HUES64 (cell line): ENCODE results near the gene SUGT1.

Source experiments
- H3K27ac ChIP-seq: 2 replicates; pipeline ENCODE4 v1.7.0; 2013; ENCODE audit warnings: low read depth, low read length, inconsistent platforms
- H3K27me3 ChIP-seq: 2 replicates; pipeline ENCODE4 v1.6.1; 2013; ENCODE audit warnings: mild to moderate bottlenecking, low read length; ENCODE audit not compliant: insufficient read depth
- H3K36me3 ChIP-seq: 2 replicates; pipeline ENCODE4 v1.6.1; 2013; ENCODE audit warnings: mild to moderate bottlenecking, low read length; ENCODE audit not compliant: insufficient read depth
- H3K4me1 ChIP-seq: 2 replicates; pipeline ENCODE4 v1.6.1; 2013; ENCODE audit warnings: mild to moderate bottlenecking, low read length, moderate library complexity; ENCODE audit not compliant: insufficient read depth
- H3K4me3 ChIP-seq: 2 replicates; pipeline ENCODE4 v1.5.1; 2013; ENCODE audit warnings: mild to moderate bottlenecking, low read length, moderate library complexity
- H3K9ac ChIP-seq: 2 replicates; pipeline ENCODE4 v1.6.1; 2013; ENCODE audit warnings: mild to moderate bottlenecking, low read depth, low read length
- H3K9me3 ChIP-seq: 2 replicates; pipeline ENCODE4 v1.6.1; 2013; ENCODE audit warnings: low read depth, low read length; ENCODE audit not compliant: insufficient read depth
- WGBS: fragments of 150-250, 120-280 bp; methylation state at CpG from one replicate; pipeline ENCODE4 v1.1.7; 2013; ENCODE audit warnings: missing lambda C conversion rate; 5-methylcytosine and 5-hydroxymethylcytosine counted together

The SUGT1 gene

DNA sequence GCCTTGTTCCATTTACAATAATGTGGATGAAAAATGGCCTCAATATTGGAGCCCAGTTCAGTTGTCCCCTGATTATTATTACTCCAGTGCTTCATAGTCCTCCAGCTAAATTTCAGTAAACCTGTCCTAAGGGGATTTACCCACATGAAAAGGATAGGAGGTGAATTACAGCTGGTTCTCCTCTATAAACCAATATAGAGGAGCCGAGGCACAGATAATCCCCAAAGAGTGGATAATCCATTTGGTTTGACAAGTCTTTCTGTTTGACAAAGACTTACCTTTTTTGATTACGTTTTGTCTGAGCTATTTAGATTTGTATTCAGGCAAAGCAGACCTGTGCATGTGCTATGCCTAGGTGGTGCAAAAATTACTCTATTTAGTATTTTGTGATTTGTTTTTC is 84.3 kb downstream of the SUGT1 start:
- Histone ChIP-seq H3K27ac (peak overlapping the region; percentile 87; the same call in 1 of the 2 replicates), H3K36me3 (peaks cover 22% of the 10 kb centered on the region), H3K4me1 (peaks cover 40% of the 10 kb centered on the region), H3K27me3 (peaks cover 20% of the 10 kb centered on the region), H3K4me3 (peak overlapping the region; percentile 70; the same call in 1 of the 2 replicates), H3K9ac (no peak overlapping the region), H3K9me3 (no peaks in the 10 kb centered on the region)
- 67% methylated on average over 2 of the region's 2 CpGs for WGBS

DNA sequence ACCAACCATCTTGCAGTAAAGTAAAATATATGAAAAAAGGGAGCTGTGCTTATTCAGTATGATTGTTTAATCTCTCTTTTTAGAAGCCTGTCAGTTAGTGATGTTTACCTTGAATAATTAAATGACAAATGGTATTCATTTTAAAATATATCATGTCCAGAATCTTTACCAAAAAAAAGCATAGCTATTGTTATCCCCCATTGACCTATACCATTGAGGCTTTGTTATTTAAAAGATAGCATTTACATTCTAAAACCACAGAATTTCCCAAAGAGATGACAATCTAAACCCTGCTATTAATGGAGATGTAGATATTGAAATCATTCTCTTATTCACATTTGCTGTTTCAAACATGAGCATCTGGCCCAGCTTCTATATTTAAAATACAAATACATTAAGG is 84.8 kb downstream of the SUGT1 start:
- peak overlapping the region; percentile 87; the same call in 1 of the 2 replicates for H3K27ac ChIP-seq
- peaks cover 40% of the 10 kb centered on the region for H3K4me1 ChIP-seq
- H3K36me3 ChIP-seq = peaks cover 16% of the 10 kb centered on the region
- H3K9me3 ChIP-seq = no peaks in the 10 kb centered on the region
- H3K27me3 ChIP-seq = peaks cover 20% of the 10 kb centered on the region
- 0 out of 2 replicates have a peak overlapping the region, but pooled peaks have one; percentile 77 for H3K9ac ChIP-seq
- peak overlapping the region; percentile 70 for H3K4me3 ChIP-seq

DNA sequence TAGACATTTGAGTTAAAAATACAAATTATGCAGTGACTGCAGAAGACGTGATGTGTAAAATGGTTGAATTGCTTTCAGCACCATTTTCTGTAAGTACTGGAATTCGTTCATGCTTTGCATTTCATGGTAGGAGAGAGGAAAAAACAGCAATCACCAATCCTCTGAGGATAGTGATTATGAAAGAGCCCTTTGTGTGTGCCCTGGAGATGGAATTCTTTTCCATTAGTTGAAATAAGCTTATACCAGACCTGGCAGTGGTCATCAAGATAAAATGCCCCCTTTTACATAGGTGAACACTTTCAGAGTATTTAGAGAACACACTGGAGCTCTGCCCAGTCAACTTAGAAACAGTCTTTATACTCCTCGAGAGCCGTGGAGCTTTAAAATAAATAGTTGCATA is 85.3 kb downstream of the SUGT1 start:
- peaks cover 20% of the 10 kb centered on the region for H3K27me3 ChIP-seq
- H3K9me3 ChIP-seq = no peaks in the 10 kb centered on the region
- H3K4me3 ChIP-seq = peak overlapping the region; percentile 70
- peak overlapping the region; percentile 87; the same call in 1 of the 2 replicates for H3K27ac ChIP-seq
- peak overlapping the region; percentile 77 for H3K9ac ChIP-seq
- WGBS = 10% methylated on average over 2 of the region's 4 CpGs
- H3K4me1 ChIP-seq = peaks cover 40% of the 10 kb centered on the region
- H3K36me3 ChIP-seq = peaks cover 11% of the 10 kb centered on the region

DNA sequence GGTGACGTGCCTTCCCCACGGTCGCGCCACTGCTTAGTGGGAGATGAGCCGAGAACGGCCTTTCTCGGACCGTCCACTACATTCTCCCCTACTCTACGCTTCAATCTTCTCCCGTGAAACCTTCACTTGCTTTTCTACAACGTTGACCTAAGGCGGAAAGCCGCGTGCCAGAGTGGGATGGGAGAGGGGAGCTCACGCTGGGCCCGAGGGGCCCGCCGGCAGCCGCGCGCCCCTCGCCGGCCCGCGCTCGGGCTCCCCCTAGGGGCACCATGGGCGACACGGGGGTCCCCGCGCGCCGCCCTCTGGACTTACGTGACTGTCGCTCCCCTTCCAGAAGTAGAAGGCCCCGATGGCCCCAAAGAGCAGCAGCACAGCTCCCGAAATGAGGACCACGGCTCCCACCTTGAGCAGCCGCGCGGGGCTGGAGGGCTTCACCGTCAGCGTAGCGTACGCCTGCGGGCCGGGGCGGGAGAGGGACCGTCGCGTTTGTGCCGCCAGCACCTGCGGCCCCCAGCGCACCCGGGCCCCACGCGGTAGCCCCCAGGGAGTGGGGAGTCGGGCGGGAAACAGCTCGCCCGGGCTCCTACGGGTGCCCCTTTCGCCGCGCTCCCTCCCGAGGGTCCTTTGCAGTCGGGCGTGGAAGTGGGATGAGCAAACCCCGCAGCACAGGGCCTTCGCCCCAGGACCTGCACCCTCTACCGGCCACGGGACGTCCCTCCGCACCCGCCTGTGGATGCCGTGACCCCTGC is 86.3 kb downstream of the SUGT1 start:
- Histone ChIP-seq H3K4me3 (peak overlapping the region; percentile 70), H3K36me3 (peaks cover 2% of the 10 kb centered on the region; the same call in 1 of the 2 replicates), H3K4me1 (peaks cover 40% of the 10 kb centered on the region), H3K27ac (peak overlapping the region; percentile 87), H3K9me3 (0 out of 2 replicates have a peak, but pooled peaks cover 2% of the 10 kb centered on the region), H3K27me3 (peaks cover 20% of the 10 kb centered on the region), H3K9ac (peak overlapping the region; percentile 77)
- 3% methylated on average over 75 of the region's 75 CpGs for WGBS

DNA sequence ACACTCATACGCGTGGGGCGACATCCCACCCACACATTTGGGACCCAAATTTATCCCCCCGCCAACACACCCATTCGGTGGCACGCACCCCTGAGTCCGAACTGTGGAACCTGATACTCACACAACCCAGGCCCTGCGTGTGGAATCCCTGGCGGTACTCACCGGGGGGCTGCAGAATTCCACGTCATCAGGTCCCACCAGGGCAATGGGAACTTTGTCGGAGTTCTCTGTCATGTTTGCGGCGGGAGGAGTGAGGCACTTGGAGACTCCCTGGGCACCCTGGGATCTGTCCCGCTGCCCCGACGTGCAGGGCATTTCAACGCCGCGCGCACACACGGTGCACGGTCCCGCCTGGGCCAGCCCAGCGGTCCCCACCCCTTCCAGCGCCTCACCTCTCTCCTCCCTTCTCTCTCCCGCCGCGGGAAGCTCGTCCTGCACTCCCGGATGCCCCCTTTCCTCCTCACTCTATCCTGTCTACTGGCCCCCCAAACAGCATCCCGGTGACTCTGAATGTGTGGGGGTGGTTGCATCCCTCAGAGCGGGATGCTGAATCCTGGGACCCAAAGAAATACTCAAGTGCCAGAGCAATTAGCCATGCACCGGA is 86.9 kb downstream of the SUGT1 start, which contains the start of gene CNMD:
TSS of gene CNMD (minus strand) at position 353 of the 604 bp plus-strand sequence. CDS start at position 234, 119 bp downstream.
- 0 out of 2 replicates have a peak, but pooled peaks cover 2% of the 10 kb centered on the region for H3K9me3 ChIP-seq
- H3K27me3 ChIP-seq = peaks cover 20% of the 10 kb centered on the region
- H3K4me3 ChIP-seq = peak within 1 kb of the TSS; percentile 70
- H3K27ac ChIP-seq = peak within 1 kb of the TSS; percentile 87
- peaks cover 40% of the 10 kb centered on the region for H3K4me1 ChIP-seq
- no peaks in the 10 kb centered on the region for H3K36me3 ChIP-seq
- peak within 1 kb of the TSS; percentile 77 for H3K9ac ChIP-seq
- WGBS = 3% methylated on average over 34 of the region's 34 CpGs

DNA sequence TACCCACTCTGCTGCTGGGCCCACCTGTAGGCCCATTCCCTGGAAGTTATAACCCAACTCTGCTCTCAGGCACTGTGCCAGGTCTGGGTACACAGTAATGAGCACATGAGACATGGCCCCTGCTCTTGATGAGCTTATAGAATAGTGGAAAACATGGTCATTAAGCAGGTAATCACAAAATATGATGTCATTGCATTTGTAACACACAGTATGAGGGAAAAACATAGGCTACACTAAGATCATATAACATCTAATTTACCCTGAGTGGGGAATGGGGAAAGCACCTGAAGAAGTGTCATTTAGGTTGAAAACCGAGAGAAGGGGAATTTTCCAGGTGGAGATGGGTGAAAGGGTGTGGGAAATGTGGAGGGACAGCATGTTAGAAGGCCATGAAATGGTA is 90.9 kb downstream of the SUGT1 start:
- H3K27me3 ChIP-seq = peaks cover 17% of the 10 kb centered on the region
- 0 out of 2 replicates have a peak, but pooled peaks cover 2% of the 10 kb centered on the region for H3K9me3 ChIP-seq
- no peak overlapping the region for H3K9ac ChIP-seq
- H3K27ac ChIP-seq = no peak overlapping the region
- no peaks in the 10 kb centered on the region for H3K36me3 ChIP-seq
- H3K4me1 ChIP-seq = peaks cover 8% of the 10 kb centered on the region
- WGBS = 86% methylated on average over 1 of the region's 1 CpG
- H3K4me3 ChIP-seq = no peak overlapping the region

DNA sequence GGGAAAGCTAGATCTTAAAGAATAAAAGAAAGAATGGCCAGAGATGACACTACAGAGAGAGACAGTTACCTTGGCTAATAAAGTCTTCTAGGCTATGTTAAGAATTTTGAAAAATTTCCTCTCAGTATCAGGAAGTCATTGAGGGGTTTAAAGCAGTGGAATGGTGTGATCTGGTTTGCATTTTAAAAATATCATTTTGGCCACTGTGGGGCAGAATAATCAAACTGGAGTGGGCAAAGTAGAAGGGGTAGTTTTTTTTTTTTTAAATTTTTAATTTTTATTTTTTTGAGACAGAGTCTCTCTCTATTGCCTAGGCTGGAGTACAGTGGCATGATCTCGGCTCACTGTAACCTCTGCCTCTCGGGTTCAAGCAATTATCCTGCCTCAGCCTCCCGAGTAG is 91.4 kb downstream of the SUGT1 start:
- Histone ChIP-seq H3K9ac (no peak overlapping the region), H3K27me3 (peaks cover 14% of the 10 kb centered on the region), H3K4me3 (no peak overlapping the region), H3K9me3 (0 out of 2 replicates have a peak, but pooled peaks cover 2% of the 10 kb centered on the region), H3K36me3 (no peaks in the 10 kb centered on the region), H3K27ac (no peak overlapping the region), H3K4me1 (peaks cover 7% of the 10 kb centered on the region; the same call in 1 of the 2 replicates)
- 96% methylated on average over 3 of the region's 3 CpGs for WGBS

DNA sequence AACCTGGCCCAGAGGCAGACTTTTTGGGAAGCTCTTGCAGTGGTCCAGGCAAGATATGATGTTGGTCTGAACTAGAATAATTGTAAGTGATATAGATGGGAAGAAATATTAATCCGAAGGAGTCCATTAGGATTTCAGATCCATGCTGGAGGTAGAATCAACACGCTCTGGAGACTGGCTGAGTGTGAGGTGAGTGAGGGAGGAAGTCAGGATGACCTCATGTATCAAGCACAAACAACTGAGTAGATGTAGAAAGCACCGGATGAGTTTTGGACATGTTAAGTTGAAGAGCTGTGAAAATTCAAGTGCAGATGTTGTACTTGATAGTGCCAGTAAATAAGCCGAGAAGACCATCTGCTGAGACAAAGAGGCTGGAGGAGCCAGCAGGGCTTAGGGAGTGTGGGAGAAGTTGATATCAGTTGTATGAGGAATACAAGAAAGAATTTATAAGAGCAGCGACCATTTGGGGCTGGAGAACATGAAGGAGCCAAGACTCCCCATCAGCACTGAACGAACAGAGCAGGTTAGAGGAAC is 92.3 kb downstream of the SUGT1 start:
- peaks cover 6% of the 10 kb centered on the region; the same call in 1 of the 2 replicates for H3K4me1 ChIP-seq
- H3K27ac ChIP-seq = no peak overlapping the region
- no peak overlapping the region for H3K9ac ChIP-seq
- H3K9me3 ChIP-seq = 0 out of 2 replicates have a peak, but pooled peaks cover 2% of the 10 kb centered on the region
- H3K36me3 ChIP-seq = no peaks in the 10 kb centered on the region
- H3K4me3 ChIP-seq = no peak overlapping the region
- H3K27me3 ChIP-seq = peaks cover 6% of the 10 kb centered on the region
- 93% methylated on average over 6 of the region's 6 CpGs for WGBS

DNA sequence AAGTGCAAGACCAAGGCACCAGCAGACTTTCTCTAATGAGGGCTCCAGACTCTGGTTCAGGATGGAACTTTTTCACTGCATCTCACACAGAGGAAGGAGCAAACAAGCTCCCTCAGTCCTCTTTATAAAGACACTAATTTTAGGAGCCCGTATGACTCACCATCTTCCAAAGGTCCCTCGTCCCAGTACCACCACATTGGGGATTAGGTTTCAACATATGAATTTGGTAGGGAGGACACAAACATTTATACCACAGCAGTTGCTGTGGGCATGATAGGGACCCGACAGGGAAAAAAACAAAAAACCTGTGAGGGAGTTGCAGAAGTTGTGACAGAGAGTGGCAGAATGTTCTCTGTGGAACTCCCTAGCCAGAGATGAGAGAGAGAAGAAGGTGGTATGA is 93.5 kb downstream of the SUGT1 start:
- WGBS = 79% methylated on average over 2 of the region's 3 CpGs
- Histone ChIP-seq H3K36me3 (no peaks in the 10 kb centered on the region), H3K9me3 (0 out of 2 replicates have a peak, but pooled peaks cover 2% of the 10 kb centered on the region), H3K4me1 (no peaks in the 10 kb centered on the region), H3K9ac (no peak overlapping the region), H3K4me3 (no peak overlapping the region), H3K27ac (no peak overlapping the region), H3K27me3 (no peaks in the 10 kb centered on the region)

DNA sequence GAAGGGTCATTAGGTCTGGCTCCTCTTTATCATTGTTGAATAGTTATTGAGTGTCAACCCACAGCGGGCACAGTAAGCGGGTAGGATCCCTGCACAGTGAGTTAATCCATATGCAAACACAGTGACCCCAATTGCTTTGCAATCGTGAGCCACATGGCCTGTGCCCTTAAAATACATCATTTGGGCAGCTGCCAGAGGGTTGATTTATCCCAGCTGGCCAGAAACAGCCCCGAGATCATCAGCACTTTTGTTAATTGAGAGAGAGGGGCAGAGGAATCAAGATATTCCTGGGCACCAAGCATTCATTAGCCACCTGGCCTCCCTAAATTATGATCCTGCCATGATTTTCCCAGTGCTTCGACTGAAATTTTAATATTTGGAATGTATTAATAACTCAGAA is 96.8 kb downstream of the SUGT1 start:
- Histone ChIP-seq H3K27ac (no peak overlapping the region), H3K9me3 (no peaks in the 10 kb centered on the region)

More for the DNA sequence above, 96.8 kb downstream of the SUGT1 start:
- H3K27me3 ChIP-seq = no peaks in the 10 kb centered on the region
- no peak overlapping the region for H3K9ac ChIP-seq
- H3K4me1 ChIP-seq = no peaks in the 10 kb centered on the region
- H3K36me3 ChIP-seq = no peaks in the 10 kb centered on the region
- H3K4me3 ChIP-seq = no peak overlapping the region
- 89% methylated on average over 4 of the region's 5 CpGs for WGBS
